ENCODE data around the gene GPR87.

Gene GPR87

DNA sequence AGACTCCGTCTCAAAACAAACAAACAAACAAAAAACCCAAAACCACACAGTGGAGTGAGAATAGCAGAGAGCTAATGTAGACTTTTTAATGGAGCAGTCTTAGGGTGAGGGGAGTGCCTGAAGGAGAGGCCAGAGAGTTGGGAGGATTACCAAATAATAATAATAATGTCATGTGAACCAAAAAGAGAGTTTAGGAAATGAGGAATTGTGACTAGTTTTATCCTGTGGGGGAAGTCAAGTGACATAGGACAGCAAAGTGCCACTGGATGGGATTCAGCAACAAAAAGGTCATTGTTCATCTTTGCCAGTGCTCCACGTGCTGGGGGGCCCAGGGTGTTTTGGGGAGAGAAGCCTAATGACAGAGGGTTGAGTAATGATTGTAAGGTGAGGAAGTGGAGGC, 12.9 kb downstream of the GPR87 start:
- H3F3A ChIP-seq (ENCODE audit: low read depth) = no peaks in the 10 kb centered on the region
- H3K27me3 ChIP-seq (ENCODE audit: insufficient read depth, low read length, poor library complexity, severe bottlenecking) = no peaks in the 10 kb centered on the region
- H3K4me2 ChIP-seq (ENCODE audit: low read depth, low read length, poor library complexity, severe bottlenecking) = no peak overlapping the region
- H4K20me1 ChIP-seq (ENCODE audit: insufficient read depth, low read length, poor library complexity, severe bottlenecking) = no peaks in the 10 kb centered on the region
- H3K79me2 ChIP-seq (ENCODE audit: insufficient read depth, low read length) = 0 out of 2 replicates have a peak, but pooled peaks cover 3% of the 10 kb centered on the region
- no peak overlapping the region for H3K4me3 ChIP-seq (ENCODE audit: low read length, poor library complexity, severe bottlenecking)
- H3K4me1 ChIP-seq (ENCODE audit: insufficient read depth, low read length, poor library complexity, severe bottlenecking) = peaks cover 29% of the 10 kb centered on the region
- no peaks in the 10 kb centered on the region for H3K9me2 ChIP-seq (replicated peaks; ENCODE audit: low read depth, low read length)
- peaks cover 7% of the 10 kb centered on the region; the same call in 1 of the 2 replicates for H3K36me3 ChIP-seq (ENCODE audit: insufficient read depth, low read length)
- H3K9ac ChIP-seq (ENCODE audit: low read depth, low read length, poor library complexity, severe bottlenecking) = no peak overlapping the region
- no peak for TF ChIP-seq EZH2phosphoT487 (IDR thresholded peaks at IDR 0.05; ENCODE audit: borderline replicate concordance)
- TF ChIP-seq, protein P1, sequence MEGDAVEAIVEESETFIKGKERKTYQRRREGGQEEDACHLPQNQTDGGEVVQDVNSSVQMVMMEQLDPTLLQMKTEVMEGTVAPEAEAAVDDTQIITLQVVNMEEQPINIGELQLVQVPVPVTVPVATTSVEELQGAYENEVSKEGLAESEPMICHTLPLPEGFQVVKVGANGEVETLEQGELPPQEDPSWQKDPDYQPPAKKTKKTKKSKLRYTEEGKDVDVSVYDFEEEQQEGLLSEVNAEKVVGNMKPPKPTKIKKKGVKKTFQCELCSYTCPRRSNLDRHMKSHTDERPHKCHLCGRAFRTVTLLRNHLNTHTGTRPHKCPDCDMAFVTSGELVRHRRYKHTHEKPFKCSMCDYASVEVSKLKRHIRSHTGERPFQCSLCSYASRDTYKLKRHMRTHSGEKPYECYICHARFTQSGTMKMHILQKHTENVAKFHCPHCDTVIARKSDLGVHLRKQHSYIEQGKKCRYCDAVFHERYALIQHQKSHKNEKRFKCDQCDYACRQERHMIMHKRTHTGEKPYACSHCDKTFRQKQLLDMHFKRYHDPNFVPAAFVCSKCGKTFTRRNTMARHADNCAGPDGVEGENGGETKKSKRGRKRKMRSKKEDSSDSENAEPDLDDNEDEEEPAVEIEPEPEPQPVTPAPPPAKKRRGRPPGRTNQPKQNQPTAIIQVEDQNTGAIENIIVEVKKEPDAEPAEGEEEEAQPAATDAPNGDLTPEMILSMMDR (conservative IDR thresholded peaks at IDR 0.05; ENCODE audit: low read length) = no peak
- H2AFZ ChIP-seq (ENCODE audit: low read length) = no peak overlapping the region
- H3K9me3 ChIP-seq (ENCODE audit: insufficient read depth, low read depth, low read length) = no peaks in the 10 kb centered on the region

DNA sequence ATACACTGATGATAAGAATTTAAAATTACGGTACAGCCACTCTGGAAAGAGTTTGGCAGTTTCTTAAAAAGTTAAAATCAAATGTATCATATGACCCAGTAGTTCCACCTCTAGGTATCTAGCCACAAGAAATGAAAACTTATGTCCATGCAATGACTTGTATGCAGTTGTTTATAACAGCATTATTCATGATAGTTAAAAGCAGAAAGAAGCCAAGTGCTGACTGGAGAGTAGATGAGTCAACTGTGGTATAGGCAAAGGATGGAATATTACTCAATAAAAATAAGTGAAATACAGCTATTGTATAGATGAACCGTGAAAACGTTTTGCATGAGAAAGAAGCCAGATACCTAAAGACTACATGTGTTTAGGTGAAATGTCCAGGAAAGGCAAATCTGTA, 14.8 kb downstream of the GPR87 start:
- no peaks in the 10 kb centered on the region for H3K9me2 ChIP-seq (replicated peaks; ENCODE audit: low read depth, low read length)
- H3K4me1 ChIP-seq (ENCODE audit: insufficient read depth, low read length, poor library complexity, severe bottlenecking) = peaks cover 27% of the 10 kb centered on the region
- H3K36me3 ChIP-seq (ENCODE audit: insufficient read depth, low read length) = peaks cover 7% of the 10 kb centered on the region; the same call in 1 of the 2 replicates
- no peaks in the 10 kb centered on the region for H3F3A ChIP-seq (ENCODE audit: low read depth)
- no peaks in the 10 kb centered on the region for H4K20me1 ChIP-seq (ENCODE audit: insufficient read depth, low read length, poor library complexity, severe bottlenecking)
- TF ChIP-seq, protein P1 (conservative IDR thresholded peaks at IDR 0.05; ENCODE audit: low read length) = no peak
- no peak for TF ChIP-seq EZH2phosphoT487 (IDR thresholded peaks at IDR 0.05; ENCODE audit: borderline replicate concordance)
- 0 out of 2 replicates have a peak, but pooled peaks cover 3% of the 10 kb centered on the region for H3K79me2 ChIP-seq (ENCODE audit: insufficient read depth, low read length)
- H2AFZ ChIP-seq (ENCODE audit: low read length) = no peak overlapping the region
- H3K9ac ChIP-seq (ENCODE audit: low read depth, low read length, poor library complexity, severe bottlenecking) = no peak overlapping the region
- H3K4me2 ChIP-seq (ENCODE audit: low read depth, low read length, poor library complexity, severe bottlenecking) = no peak overlapping the region
- H3K4me3 ChIP-seq (ENCODE audit: low read length, poor library complexity, severe bottlenecking) = no peak overlapping the region
- no peaks in the 10 kb centered on the region for H3K27me3 ChIP-seq (ENCODE audit: insufficient read depth, low read length, poor library complexity, severe bottlenecking)
- no peaks in the 10 kb centered on the region for H3K9me3 ChIP-seq (ENCODE audit: insufficient read depth, low read depth, low read length)

DNA sequence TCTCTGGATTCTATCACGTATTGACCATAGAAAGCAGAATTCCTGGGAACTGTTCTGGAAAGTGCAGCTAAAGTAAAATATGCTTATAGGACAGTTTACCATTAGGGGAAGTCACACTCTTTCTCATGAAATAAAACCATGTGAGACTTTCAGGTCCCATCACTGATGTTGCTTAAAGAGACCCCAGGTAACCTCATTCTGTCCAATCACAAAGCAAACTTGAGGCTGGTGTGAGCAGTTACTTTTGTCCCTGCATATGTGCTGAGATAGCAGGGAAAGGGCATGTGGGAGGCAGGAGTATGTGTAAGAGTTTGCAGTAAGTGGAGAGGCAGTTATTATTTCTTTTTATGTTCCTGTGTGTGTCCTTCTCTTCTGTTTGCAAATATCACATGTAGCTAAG, 16.1 kb downstream of the GPR87 start:
- Histone ChIP-seq H3K27me3 (ENCODE audit: insufficient read depth, low read length, poor library complexity, severe bottlenecking) (no peaks in the 10 kb centered on the region), H4K20me1 (ENCODE audit: insufficient read depth, low read length, poor library complexity, severe bottlenecking) (no peaks in the 10 kb centered on the region), H3K9me3 (ENCODE audit: insufficient read depth, low read depth, low read length) (no peaks in the 10 kb centered on the region), H3K9ac (ENCODE audit: low read depth, low read length, poor library complexity, severe bottlenecking) (no peak overlapping the region), H3K4me1 (ENCODE audit: insufficient read depth, low read length, poor library complexity, severe bottlenecking) (peaks cover 23% of the 10 kb centered on the region), H3F3A (ENCODE audit: low read depth) (no peaks in the 10 kb centered on the region), H3K79me2 (ENCODE audit: insufficient read depth, low read length) (0 out of 2 replicates have a peak, but pooled peaks cover 3% of the 10 kb centered on the region), H2AFZ (ENCODE audit: low read length) (no peak overlapping the region), H3K9me2 (replicated peaks; ENCODE audit: low read depth, low read length) (no peaks in the 10 kb centered on the region), H3K4me3 (ENCODE audit: low read length, poor library complexity, severe bottlenecking) (no peak overlapping the region), H3K4me2 (ENCODE audit: low read depth, low read length, poor library complexity, severe bottlenecking) (peak overlapping the region; percentile 21), H3K36me3 (ENCODE audit: insufficient read depth, low read length) (peaks cover 7% of the 10 kb centered on the region; the same call in 1 of the 2 replicates)
- TF ChIP-seq EZH2phosphoT487 (IDR thresholded peaks at IDR 0.05; ENCODE audit: borderline replicate concordance) = no peak
- TF ChIP-seq, protein P1 (conservative IDR thresholded peaks at IDR 0.05; ENCODE audit: low read length) = no peak

Measured in Loucy (cell line).